ENCODE results near the gene SLC10A1.

GRCh38 chr14:69816216-69816615 is 19.2 kb upstream of the SLC10A1 start:
- TF ChIP-seq CTCF (IDR thresholded peaks at IDR 0.05), result no peak
- TF ChIP-seq EZH2 (IDR thresholded peaks at IDR 0.05; ENCODE audit: borderline replicate concordance, insufficient read depth, low read depth, low read length, poor library complexity, severe bottlenecking), result no peak
